ENCODE data around the gene CDH12. TPM values are rescaled to one million over a fixed set of nuclear protein-coding genes. Genes with fewer than 3 reads are reported as not detected.

The CDH12 gene
- total RNA-seq, 1 donor from 2014 or later: not detected

DNA sequence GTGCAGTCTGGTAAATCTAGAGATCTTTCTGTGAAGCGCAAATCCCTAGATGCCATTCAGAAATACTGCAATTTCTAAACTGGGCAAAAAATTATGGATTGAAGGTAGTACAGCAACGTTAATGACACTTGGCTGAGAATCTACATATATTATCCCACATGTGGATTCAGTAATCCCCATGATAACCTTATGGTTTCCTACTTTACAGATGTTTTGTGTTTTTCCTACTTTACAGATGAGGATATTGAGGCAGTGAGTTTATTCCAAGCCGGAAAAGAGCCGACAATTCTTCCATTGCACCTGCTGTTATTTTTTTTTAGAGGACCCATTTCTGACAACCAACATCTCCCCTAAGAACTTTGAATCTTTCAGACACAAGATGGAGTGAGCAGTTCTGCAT is 796.5 kb downstream of the CDH12 start:
- TF ChIP-seq, protein P1, sequence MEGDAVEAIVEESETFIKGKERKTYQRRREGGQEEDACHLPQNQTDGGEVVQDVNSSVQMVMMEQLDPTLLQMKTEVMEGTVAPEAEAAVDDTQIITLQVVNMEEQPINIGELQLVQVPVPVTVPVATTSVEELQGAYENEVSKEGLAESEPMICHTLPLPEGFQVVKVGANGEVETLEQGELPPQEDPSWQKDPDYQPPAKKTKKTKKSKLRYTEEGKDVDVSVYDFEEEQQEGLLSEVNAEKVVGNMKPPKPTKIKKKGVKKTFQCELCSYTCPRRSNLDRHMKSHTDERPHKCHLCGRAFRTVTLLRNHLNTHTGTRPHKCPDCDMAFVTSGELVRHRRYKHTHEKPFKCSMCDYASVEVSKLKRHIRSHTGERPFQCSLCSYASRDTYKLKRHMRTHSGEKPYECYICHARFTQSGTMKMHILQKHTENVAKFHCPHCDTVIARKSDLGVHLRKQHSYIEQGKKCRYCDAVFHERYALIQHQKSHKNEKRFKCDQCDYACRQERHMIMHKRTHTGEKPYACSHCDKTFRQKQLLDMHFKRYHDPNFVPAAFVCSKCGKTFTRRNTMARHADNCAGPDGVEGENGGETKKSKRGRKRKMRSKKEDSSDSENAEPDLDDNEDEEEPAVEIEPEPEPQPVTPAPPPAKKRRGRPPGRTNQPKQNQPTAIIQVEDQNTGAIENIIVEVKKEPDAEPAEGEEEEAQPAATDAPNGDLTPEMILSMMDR (IDR thresholded peaks at IDR 0.05): no peak
- no peak for TF ChIP-seq POLR2A (IDR thresholded peaks at IDR 0.05)
- TF ChIP-seq POLR2AphosphoS5 (IDR thresholded peaks at IDR 0.05; ENCODE audit: insufficient read depth in 1 of 2, low read depth in 1 of 2): no peak
- H3K9me3 ChIP-seq: no peaks in the 10 kb centered on the region
- no peaks in the 10 kb centered on the region for H3K36me3 ChIP-seq
- no peaks in the 10 kb centered on the region for H3K4me1 ChIP-seq
- intact Hi-C loops (cut with DNase I): no loop called here
- H3K27ac ChIP-seq: no peak overlapping the region
- H3K27me3 ChIP-seq: no peaks in the 10 kb centered on the region
- no peak for DNase-seq (ENCODE audit: extremely low spot score in 2 of 2)
- no peak overlapping the region for H3K4me3 ChIP-seq

DNA sequence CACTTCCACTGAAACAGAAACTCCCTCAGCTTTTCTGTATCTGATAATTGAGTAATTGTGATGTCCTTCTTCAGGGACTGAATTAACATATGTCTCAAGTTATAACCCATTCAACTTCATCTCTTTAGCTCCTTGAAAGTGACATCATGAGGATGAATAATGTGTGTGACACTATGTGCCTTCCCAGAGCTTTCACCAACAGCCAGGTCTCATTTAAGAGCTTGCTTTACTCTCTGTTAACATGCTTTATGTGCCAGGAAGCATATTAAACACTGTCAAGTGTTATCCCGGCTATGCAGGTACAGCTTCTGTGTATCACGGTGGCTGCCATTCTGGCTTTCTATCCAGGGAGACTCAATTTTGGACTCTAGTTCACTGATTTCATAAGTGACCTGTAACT is 799.9 kb downstream of the CDH12 start:
- Histone ChIP-seq H3K9me3 (no peaks in the 10 kb centered on the region), H3K27ac (no peak overlapping the region), H3K4me1 (no peaks in the 10 kb centered on the region), H3K36me3 (no peaks in the 10 kb centered on the region), H3K4me3 (no peak overlapping the region), H3K27me3 (no peaks in the 10 kb centered on the region)
- no peak for TF ChIP-seq POLR2A (IDR thresholded peaks at IDR 0.05)
- TF ChIP-seq, protein P1 (IDR thresholded peaks at IDR 0.05): no peak
- no peak for TF ChIP-seq POLR2AphosphoS5 (IDR thresholded peaks at IDR 0.05; ENCODE audit: insufficient read depth in 1 of 2, low read depth in 1 of 2)
- no peak for DNase-seq (ENCODE audit: extremely low spot score in 2 of 2)
- intact Hi-C loops (cut with DNase I): no loop called here

DNA sequence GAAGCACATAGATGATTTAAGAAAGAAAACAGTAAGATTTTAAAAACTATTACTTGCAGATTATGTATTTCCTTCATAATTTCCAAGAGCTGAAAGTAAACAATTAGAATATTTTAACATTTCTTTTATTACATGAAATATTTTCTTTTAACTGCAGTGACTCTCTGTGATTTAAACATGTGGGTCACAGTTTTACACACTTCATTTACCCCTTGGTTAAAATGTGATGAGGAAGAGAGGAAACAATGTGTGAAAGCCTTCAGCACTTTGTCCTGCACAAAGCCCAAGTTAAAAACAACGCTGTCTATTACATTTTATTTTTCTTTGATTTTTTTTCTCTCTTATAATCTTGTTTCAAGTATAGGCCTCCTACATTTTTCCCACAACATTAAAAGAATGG is 801.3 kb downstream of the CDH12 start:
- no peak for TF ChIP-seq POLR2A (IDR thresholded peaks at IDR 0.05)
- TF ChIP-seq POLR2AphosphoS5 (IDR thresholded peaks at IDR 0.05; ENCODE audit: insufficient read depth in 1 of 2, low read depth in 1 of 2): no peak
- TF ChIP-seq, protein P1 (IDR thresholded peaks at IDR 0.05): no peak
- Histone ChIP-seq H3K4me1 (no peaks in the 10 kb centered on the region), H3K4me3 (no peak overlapping the region), H3K9me3 (no peaks in the 10 kb centered on the region), H3K27me3 (no peaks in the 10 kb centered on the region), H3K36me3 (no peaks in the 10 kb centered on the region), H3K27ac (no peak overlapping the region)
- no peak for DNase-seq (ENCODE audit: extremely low spot score in 2 of 2)
- intact Hi-C loops (cut with DNase I): no loop called here

DNA sequence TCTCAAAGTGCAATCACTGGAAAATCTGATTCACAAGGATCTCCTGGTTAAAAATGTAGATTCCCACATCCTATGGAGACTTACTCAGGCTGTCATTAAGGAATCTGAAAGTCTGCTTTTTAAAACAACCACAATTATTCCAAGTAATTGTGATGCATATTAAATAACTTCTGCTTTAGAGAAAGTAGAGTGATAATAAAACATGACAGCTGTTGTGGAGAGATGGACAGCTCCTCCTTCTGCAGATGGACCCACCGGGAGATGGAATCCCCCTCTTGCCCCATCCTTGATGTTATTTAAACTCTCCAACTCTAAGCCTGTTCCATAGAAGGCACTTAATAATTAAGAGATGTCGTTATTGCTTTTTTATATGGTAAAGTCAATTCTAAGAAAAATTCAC is 802.2 kb downstream of the CDH12 start:
- no peak for TF ChIP-seq POLR2AphosphoS5 (IDR thresholded peaks at IDR 0.05; ENCODE audit: insufficient read depth in 1 of 2, low read depth in 1 of 2)
- TF ChIP-seq, protein P1 (IDR thresholded peaks at IDR 0.05): no peak
- TF ChIP-seq POLR2A (IDR thresholded peaks at IDR 0.05): no peak
- intact Hi-C loops (cut with DNase I): no loop called here
- no peaks in the 10 kb centered on the region for H3K9me3 ChIP-seq

DNA sequence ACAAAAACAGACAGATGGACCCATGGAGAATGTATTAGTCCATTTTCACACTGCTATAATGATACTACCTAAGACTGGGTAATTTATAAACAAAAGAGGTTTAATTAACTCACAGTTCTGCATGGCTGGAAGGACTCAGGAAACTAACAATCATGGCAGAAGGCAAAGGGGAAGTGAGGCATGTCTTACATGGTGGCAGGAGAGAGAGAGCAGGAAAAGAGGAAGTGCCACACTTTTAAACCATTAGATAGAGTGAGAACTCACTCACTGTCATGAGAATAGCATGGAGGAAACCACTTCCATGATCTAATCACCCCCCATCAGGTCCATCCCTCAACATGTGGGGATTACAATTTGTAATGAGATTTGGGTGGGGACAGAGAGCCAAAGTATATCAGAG is 808.9 kb downstream of the CDH12 start:
- no peak for DNase-seq (ENCODE audit: extremely low spot score in 2 of 2)

More for the DNA sequence above, 802.2 kb downstream of the CDH12 start:
- Histone ChIP-seq H3K27me3 (no peaks in the 10 kb centered on the region), H3K27ac (no peak overlapping the region), H3K4me1 (no peaks in the 10 kb centered on the region), H3K4me3 (no peak overlapping the region), H3K36me3 (no peaks in the 10 kb centered on the region)
- no peak for DNase-seq (ENCODE audit: extremely low spot score in 2 of 2)

More for the DNA sequence above, 808.9 kb downstream of the CDH12 start:
- TF ChIP-seq, protein P1 (IDR thresholded peaks at IDR 0.05): no peak
- no peak for TF ChIP-seq POLR2AphosphoS5 (IDR thresholded peaks at IDR 0.05; ENCODE audit: insufficient read depth in 1 of 2, low read depth in 1 of 2)
- TF ChIP-seq POLR2A (IDR thresholded peaks at IDR 0.05): no peak
- Histone ChIP-seq H3K4me1 (no peaks in the 10 kb centered on the region), H3K9me3 (no peaks in the 10 kb centered on the region), H3K27me3 (no peaks in the 10 kb centered on the region), H3K4me3 (no peak overlapping the region), H3K27ac (no peak overlapping the region), H3K36me3 (no peaks in the 10 kb centered on the region)
- intact Hi-C loops (cut with DNase I): no loop called here

Data from vagina (tissue), 2 donors.